NOMO-1 (cell line): ENCODE data around the gene PSORS1C1.

Source experiments
- DNase-seq, 2 experiments: peaks; one replicate each; lab custom pipeline; 2025; ENCODE audit not compliant: unreplicated experiment in 2 of 2; lab: John Stamatoyannopoulos, UW

The PSORS1C1 gene

GRCh38 chr6:31094389-31094881, 20.2 kb upstream of the PSORS1C1 start:
- peak; percentile 20 to 50 for DNase-seq

DNA sequence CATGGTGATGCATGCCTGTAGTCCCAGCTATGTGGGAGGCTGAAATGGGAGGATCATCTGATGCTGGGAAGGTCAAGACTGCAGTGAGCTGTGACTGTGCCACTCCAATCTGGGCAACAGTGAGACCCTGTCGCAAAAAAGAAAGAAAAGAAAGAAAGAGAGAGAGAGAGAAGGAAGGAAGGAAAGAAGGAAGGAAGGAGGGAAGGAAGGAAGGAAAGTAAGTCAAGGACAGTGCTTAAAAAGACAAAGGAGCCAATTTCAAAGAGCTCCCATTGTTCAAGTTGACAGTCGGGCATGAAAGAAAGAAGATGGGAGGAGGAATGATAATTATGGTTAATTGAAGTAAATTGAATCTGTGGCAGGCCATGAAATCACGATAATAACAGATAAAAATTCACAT, 18.4 kb upstream of the PSORS1C1 start:
- DNase-seq = no peak

- DNase-seq = no peak
Observed at GRCh38 chr6:31096656-31097055, 17.9 kb upstream of the PSORS1C1 start.

DNA sequence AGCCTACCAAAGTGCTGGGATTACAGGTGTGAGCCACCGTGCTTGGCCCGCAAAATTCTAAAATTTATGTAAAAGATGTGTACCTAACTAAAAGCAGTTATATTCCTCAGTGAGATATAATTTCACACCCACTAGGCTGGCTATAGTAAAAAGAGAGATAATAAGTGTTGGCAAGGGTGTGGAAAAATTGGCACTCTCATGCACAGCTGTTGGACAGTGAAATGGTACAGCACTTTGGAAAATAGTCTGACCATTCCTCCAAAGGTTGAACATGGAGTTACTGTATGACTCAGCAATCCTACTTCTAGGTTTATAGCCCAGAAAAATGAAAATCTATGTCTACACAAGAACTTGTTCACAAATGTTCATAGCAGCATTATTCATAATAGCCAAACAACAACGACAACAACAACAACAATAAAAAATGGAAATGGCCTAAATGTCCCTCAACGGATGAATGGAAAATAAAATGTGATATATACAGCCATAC, 16.1 kb upstream of the PSORS1C1 start:
- no peak for DNase-seq

GRCh38 chr6:31103136-31103535, 11.5 kb upstream of the PSORS1C1 start:
- no peak for DNase-seq

- DNase-seq = no peak
Observed at GRCh38 chr6:31107052-31107451, 7.5 kb upstream of the PSORS1C1 start.

DNA sequence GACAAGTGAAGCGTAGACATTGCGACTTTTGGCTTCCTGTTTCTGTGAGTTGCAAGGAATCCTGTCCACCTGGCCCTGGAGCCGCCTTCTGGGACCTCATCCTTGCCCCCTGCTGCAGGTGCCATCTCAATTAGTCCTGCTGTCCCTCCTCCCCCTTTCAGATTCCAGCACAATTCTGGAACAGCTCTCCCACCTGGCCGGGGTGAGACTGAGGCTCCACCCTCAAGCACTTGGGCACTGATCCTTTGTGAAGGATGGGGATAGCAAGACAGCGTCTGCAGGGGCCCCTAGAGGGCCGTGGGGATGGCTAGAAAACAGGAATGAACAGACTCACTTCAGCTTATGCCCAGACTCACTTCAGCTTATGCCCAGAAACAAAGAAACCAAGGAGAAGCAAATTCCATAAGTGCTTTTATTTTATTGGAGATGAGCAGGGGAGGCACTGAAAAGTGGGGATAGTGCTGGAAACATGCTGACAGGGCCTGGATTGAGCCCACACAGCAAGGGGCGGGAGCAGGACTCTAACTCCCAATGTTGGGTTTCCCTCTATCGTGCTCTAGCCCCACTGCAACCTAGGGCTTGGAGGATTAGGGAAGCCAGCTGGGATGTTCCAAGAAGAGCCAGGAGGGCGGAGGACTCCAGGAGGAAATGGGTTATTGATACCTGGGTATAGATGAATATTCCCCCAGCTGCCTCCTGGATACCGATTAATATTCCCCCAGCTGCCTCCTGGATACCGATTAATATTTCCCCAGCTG, 3.6 kb upstream of the PSORS1C1 start:
- no peak for DNase-seq

DNA sequence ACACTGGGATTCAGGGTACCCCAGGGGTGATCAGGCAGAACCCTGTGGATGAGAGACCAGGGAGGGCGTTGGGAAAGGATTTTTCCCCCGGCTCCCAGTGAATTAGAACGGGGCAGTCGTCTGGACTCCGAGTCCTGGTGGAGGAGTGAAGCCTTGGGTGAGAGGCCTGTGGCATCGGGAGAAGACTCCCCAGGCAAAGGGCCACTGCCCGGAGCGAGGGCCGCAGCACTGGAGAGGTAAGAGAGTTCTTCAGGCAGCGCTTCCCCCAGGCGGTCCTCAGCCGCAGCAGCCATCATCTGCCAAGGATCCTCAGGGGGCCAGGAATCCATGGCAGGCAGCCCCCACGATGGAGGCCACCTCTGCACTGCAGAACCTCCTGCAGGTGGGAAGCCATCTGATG, 2.9 kb upstream of the PSORS1C1 start:
- no peak for DNase-seq

- no peak for DNase-seq
Observed at GRCh38 chr6:31112478-31112877, 2.1 kb upstream of the PSORS1C1 start, which contains the start of gene C6orf15. TSS of gene C6orf15 (minus strand) at chr6:31112575. CDS start at chr6:31112555, 20 bp downstream.

DNA sequence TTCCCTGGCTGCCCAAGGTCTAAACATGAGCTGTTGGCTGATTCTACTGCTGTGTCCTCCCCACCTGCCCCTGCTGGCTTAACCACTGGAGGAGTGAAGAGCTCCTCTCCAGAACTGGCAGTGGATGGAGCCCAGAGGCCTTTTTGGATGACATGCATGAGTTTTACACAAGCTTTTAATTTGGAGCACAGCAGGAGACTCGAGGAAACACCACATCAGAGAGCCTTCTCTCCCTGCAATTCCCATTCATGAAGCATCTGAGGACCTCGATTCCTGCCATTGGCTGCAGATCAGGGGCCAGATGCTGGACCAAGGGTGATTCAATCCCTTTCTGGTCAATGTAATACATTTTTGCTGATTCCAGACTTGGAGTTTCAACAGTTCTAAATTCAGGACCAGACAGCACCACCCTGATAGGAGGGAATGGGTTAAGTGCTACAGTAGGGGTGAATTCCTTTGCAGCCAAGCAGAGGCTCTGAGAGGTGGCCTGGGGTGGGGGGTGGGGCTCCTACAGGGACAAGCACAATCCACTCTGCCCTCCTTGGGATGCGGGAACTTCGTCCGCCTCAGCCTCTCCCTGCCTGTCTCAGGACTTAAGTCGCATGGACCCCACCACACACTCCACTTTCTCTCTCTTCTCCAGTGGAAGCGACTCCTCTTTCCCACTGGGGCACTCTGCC, 599 bp upstream of the PSORS1C1 start:
- DNase-seq = no peak

DNA sequence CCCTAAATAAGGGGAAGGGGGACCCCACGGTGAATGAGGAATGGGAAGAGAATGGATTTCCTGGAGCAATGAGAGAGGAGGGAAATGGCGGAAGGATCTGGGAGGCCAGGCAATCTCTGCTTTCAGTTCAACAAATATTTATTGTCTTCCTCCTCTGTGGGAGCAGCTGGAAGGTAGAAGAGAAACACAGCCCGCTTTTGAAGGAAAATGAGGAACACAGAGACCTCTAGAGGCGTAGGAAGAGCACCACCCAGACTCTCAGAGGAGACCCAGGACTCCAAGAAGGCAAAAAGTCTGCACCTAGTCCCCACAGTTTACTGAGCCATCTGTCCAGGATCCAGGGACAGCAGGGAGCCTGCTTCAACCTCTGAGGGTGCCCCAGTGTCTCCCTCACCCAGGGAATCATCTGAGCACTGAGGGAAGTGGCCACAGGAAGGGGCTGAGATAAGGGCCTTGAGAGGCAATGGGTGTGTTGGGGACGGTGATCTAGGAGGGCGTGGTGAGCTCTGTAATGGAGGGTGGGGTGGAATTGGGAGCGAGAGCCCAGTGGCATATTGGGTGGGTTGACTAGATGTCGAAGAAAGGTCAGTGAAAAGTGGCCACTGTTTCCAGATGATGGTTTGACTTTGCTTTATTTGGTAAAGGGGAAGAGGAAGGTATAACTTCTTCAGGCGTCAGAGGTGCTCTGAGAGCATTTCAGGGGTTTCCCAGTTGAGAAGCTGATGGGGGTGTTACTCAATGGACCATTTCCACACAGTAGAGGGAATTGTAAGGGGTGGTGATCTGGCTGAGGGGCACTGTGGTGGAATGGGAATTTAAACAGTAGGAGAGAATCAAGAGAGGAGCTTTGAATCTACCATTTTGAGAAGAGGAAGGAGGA, 610 bp downstream of the PSORS1C1 start:
- no peak for DNase-seq

GRCh38 chr6:31115941-31116560, 1.5 kb downstream of the PSORS1C1 start:
- no peak for DNase-seq

GRCh38 chr6:31116661-31117385, 2.2 kb downstream of the PSORS1C1 start:
- DNase-seq = no peak

GRCh38 chr6:31118178-31118577, 3.6 kb downstream of the PSORS1C1 start:
- no peak for DNase-seq

DNA sequence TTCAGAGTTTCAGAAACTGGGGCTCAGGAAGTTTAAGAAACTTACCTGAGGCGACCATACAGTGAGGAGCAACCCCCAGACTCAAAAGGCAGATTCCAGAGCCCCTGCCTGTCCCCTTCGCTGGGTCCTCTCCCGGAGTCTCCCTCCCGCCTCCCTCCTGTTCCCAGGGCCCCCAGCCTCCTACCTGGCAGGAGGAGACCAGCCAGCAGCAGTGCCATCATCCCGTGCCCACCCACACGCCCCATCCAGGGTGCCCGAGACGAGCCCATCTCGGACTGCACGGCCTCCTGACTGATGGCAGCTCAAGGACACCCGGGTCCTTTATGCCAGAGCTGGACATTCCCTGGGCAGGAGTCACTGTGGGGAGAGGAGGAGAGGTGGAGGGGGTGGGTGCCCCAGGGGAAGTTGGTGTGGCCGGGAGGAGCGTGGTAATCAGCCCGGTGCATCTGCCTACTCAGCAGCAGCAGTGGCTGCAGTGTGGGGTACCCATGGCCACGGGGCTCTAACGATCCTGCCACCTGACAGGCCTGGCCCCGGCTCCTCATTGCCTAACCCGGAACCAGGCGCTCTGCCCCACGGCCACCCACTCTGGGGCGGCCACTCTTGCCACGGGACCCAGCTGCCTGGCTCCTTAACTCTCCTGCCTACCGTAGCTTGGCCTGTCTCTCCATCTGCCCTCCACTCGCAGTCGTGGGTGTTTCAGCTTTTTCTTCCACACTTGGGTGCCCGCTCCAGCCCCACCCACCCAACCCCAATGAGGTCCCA, 5.7 kb downstream of the PSORS1C1 start, which contains the start of gene CDSN:
Gene CDSN (minus strand): TSS at position 296 of the 765 bp plus-strand sequence. CDS start 27 bp downstream, at position 269.
- DNase-seq = no peak

- DNase-seq = no peak
Observed at GRCh38 chr6:31121131-31121790, 6.7 kb downstream of the PSORS1C1 start.

DNA sequence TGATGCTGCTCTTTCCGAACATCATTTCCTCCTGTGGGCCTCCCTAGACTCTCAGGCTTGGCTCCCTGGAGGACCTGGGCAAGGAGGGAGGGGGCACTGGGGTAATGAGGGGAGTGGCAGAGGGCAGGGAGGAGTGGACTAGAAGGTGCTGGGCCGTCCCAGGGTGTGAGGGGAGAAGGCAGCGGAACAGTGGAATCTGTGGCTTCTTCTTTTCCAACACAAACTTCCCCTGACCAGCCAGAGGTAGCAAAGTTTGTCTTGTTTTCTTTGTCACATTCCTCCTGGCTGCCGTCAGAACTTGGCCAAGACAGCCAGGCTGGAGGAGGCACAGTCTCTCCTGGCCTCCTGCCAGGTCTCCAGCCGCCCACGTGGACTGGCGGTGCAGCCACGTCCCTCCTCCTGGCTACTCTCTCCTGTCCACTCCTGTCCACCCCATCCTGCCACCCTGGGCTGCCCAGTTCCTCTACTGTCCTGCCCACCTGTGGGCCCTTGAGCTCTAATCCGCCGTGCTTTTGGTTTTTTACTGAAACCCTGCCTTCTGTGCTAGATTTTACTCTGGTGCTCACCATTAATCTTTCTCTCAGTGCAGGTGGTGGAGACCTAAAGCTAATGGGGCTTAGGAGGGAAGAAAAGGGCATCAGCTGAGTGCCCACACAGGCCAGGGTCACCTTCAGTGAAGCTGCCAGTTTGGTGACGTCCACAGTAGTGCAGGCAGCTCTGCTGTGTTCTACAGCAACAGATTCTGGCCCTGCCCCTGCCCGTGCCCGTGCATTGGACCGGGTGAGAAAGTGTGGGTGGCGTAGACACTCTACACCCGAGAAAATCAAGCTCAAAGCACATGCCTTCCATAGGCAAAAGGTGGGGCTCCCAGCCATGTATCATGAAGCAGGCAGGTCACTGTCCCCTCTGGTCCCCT, 8.4 kb downstream of the PSORS1C1 start:
- no peak for DNase-seq
